GM12878 (cell line): ENCODE results near the gene PMF1.

ENCODE experiments used
- EED ChIP-seq: sonication (generic); IDR thresholded peaks from 2 replicates; pipeline ENCODE4 v1.6.1; 2016; ENCODE audit warnings: antibody characterized with exemption, low read depth
- EP300 ChIP-seq, 2 experiments: fragments of 150-350 bp in 1 of 2; IDR thresholded peaks; 2 replicates each; pipeline ENCODE4 v1.6.1; 2011 to 2012; ENCODE audit warnings: low read depth in 2 of 2, low read length in 2 of 2, borderline replicate concordance in 1 of 2, improper control_type of control experiment in 1 of 2, inconsistent platforms in 1 of 2; ENCODE audit not compliant: control insufficient read depth in 1 of 2
- EZH2 ChIP-seq: IDR thresholded peaks from 2 replicates; pipeline ENCODE4 v1.6.1; 2012; ENCODE audit warnings: low read depth, mild to moderate bottlenecking, control low read depth, inconsistent platforms, low read length, borderline replicate concordance; ENCODE audit not compliant: control insufficient read depth
- HDAC2 ChIP-seq: fragments of 200-600 bp; sonication (generic); IDR thresholded peaks from 2 replicates; pipeline ENCODE4 v1.6.1; 2017
- NFYB ChIP-seq: IDR thresholded peaks from 2 replicates; pipeline ENCODE4 v1.6.1; 2011; ENCODE audit warnings: low read depth, mild to moderate bottlenecking, low read length, improper control_type of control experiment, moderate library complexity; ENCODE audit not compliant: insufficient read depth
- RAD21 ChIP-seq: IDR thresholded peaks from 2 replicates; pipeline ENCODE4 v1.6.1; 2011; ENCODE audit warnings: mild to moderate bottlenecking, low read depth, low read length, moderate library complexity; ENCODE audit not compliant: insufficient read depth
- RFX5 ChIP-seq: IDR thresholded peaks from 2 replicates; pipeline ENCODE4 v1.6.1; 2011; ENCODE audit warnings: low read depth, low read length, improper control_type of control experiment
- SMC3 ChIP-seq: IDR thresholded peaks from 2 replicates; pipeline ENCODE4 v1.6.1; 2011; ENCODE audit warnings: low read length, improper control_type of control experiment, borderline replicate concordance
- SREBF2 ChIP-seq: IDR thresholded peaks from 2 replicates; pipeline ENCODE4 v1.6.1; 2012; ENCODE audit warnings: mild to moderate bottlenecking, low read length
- YY1 ChIP-seq: IDR thresholded peaks from 2 replicates; pipeline ENCODE4 v1.6.1; 2011; ENCODE audit warnings: low read depth, mild to moderate bottlenecking, low read length
- TF ChIP-seq, protein P1 (sequence below), 3 experiments: IDR thresholded peaks in 2 of 3; conservative IDR thresholded peaks in 1 of 3; 2 replicates each; pipeline ENCODE4 v1.5.1; 2011; ENCODE audit warnings: low read depth in 3 of 3, low read length in 3 of 3, mild to moderate bottlenecking in 3 of 3, control low read depth in 2 of 3, moderate library complexity in 2 of 3, inconsistent platforms in 1 of 3, mixed read lengths in 1 of 3; ENCODE audit not compliant: control insufficient read depth in 2 of 3, insufficient read depth in 1 of 3; ENCODE audit errors: extremely low read depth in 1 of 3
- TF ChIP-seq, protein P2 (sequence below): fragments of 450-650 bp; IDR thresholded peaks from 2 replicates; pipeline ENCODE4 v1.6.1; 2018; ENCODE audit warnings: mild to moderate bottlenecking, low read depth, moderate library complexity; ENCODE audit not compliant: partially characterized antibody
- TF ChIP-seq, protein P3 (sequence below): fragments of 150-350 bp; IDR thresholded peaks from 2 replicates; pipeline ENCODE4 v1.6.1; 2014; ENCODE audit warnings: mild to moderate bottlenecking, low read depth, low read length

GRCh38 chr1:156191292-156191964 is 21.4 kb upstream of the PMF1 start:
- TF ChIP-seq, protein P1, sequence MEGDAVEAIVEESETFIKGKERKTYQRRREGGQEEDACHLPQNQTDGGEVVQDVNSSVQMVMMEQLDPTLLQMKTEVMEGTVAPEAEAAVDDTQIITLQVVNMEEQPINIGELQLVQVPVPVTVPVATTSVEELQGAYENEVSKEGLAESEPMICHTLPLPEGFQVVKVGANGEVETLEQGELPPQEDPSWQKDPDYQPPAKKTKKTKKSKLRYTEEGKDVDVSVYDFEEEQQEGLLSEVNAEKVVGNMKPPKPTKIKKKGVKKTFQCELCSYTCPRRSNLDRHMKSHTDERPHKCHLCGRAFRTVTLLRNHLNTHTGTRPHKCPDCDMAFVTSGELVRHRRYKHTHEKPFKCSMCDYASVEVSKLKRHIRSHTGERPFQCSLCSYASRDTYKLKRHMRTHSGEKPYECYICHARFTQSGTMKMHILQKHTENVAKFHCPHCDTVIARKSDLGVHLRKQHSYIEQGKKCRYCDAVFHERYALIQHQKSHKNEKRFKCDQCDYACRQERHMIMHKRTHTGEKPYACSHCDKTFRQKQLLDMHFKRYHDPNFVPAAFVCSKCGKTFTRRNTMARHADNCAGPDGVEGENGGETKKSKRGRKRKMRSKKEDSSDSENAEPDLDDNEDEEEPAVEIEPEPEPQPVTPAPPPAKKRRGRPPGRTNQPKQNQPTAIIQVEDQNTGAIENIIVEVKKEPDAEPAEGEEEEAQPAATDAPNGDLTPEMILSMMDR (IDR thresholded peaks at IDR 0.05 in 2 of 3, conservative IDR thresholded peaks at IDR 0.05 in 1 of 3; ENCODE audit: control insufficient read depth in 2 of 3, extremely low read depth in 1 of 3, insufficient read depth in 1 of 3, low read depth in 3 of 3, low read length in 3 of 3), result no peak
- TF ChIP-seq EP300 (IDR thresholded peaks at IDR 0.05; ENCODE audit: borderline replicate concordance in 1 of 2, control insufficient read depth in 1 of 2, low read depth in 2 of 2, low read length in 2 of 2) (no peak), HDAC2 (no peak), NFYB (no peak), EED (no peak), RFX5 (no peak), RAD21 (no peak), SMC3 (no peak), YY1 (no peak), SREBF2 (no peak), EZH2 (no peak)
- TF ChIP-seq, protein P2, sequence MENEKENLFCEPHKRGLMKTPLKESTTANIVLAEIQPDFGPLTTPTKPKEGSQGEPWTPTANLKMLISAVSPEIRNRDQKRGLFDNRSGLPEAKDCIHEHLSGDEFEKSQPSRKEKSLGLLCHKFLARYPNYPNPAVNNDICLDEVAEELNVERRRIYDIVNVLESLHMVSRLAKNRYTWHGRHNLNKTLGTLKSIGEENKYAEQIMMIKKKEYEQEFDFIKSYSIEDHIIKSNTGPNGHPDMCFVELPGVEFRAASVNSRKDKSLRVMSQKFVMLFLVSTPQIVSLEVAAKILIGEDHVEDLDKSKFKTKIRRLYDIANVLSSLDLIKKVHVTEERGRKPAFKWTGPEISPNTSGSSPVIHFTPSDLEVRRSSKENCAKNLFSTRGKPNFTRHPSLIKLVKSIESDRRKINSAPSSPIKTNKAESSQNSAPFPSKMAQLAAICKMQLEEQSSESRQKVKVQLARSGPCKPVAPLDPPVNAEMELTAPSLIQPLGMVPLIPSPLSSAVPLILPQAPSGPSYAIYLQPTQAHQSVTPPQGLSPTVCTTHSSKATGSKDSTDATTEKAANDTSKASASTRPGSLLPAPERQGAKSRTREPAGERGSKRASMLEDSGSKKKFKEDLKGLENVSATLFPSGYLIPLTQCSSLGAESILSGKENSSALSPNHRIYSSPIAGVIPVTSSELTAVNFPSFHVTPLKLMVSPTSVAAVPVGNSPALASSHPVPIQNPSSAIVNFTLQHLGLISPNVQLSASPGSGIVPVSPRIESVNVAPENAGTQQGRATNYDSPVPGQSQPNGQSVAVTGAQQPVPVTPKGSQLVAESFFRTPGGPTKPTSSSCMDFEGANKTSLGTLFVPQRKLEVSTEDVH, result no peak
- TF ChIP-seq, protein P3, sequence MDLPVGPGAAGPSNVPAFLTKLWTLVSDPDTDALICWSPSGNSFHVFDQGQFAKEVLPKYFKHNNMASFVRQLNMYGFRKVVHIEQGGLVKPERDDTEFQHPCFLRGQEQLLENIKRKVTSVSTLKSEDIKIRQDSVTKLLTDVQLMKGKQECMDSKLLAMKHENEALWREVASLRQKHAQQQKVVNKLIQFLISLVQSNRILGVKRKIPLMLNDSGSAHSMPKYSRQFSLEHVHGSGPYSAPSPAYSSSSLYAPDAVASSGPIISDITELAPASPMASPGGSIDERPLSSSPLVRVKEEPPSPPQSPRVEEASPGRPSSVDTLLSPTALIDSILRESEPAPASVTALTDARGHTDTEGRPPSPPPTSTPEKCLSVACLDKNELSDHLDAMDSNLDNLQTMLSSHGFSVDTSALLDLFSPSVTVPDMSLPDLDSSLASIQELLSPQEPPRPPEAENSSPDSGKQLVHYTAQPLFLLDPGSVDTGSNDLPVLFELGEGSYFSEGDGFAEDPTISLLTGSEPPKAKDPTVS, result no peak
